Body of pancreas (tissue), 4 donors: ENCODE data around the gene FBXW8. TPM values are rescaled to one million over a fixed set of nuclear protein-coding genes. Genes with fewer than 3 reads are reported as not detected.

ENCODE experiments used
- ATAC-seq: fragments of 150-250 bp; one replicate; pipeline ENCODE4 v1.9.1; 2016
- DNase-seq, 4 donors: peaks; one replicate each; pipeline ENCODE4 v3.0.0-alpha.2; 2019
- H3K27ac ChIP-seq, 4 donors: fragments of 200-600 bp; sonication (generic); 1 replicate in 3 of 4; 2 replicates in 1 of 4; pipeline versions ENCODE4 v1.5.1 to v1.6.1; 2016 to 2019; ENCODE audit warnings: mild to moderate bottlenecking in 1 of 4, mixed read lengths in 1 of 4, moderate library complexity in 1 of 4
- H3K27me3 ChIP-seq, 2 donors: fragments of 200-600 bp; sonication (generic); one replicate each; pipeline ENCODE4 v1.6.0; 2016; ENCODE audit warnings: mild to moderate bottlenecking in 1 of 2
- H3K36me3 ChIP-seq, 2 donors: fragments of 200-600 bp; sonication (generic); replicated peaks in 1 of 2; 2 replicates each; pipeline ENCODE4 v1.5.1; 2016; ENCODE audit warnings: low read depth in 2 of 2; ENCODE audit not compliant: insufficient read depth in 1 of 2
- H3K4me1 ChIP-seq: fragments of 200-600 bp; sonication (generic); one replicate; pipeline ENCODE4 v1.6.0; 2016
- H3K4me3 ChIP-seq, 2 donors: fragments of 200-600 bp; sonication (generic); 1 replicate in 1 of 2; 2 replicates in 1 of 2; pipeline ENCODE4 v1.5.1; 2016 to 2019
- H3K9me3 ChIP-seq, 3 donors: fragments of 200-600 bp; sonication (generic); 1 replicate in 2 of 3; 2 replicates in 1 of 3; pipeline ENCODE4 v1.5.1; 2016
- CTCF ChIP-seq, 7 experiments: fragments of 450-650 bp in 4 of 7; fragments of 200-600 bp in 3 of 7; sonication (generic) in 3 of 7; IDR thresholded peaks; one replicate each; pipeline ENCODE4 v1.5.1; 2016 to 2019; ENCODE audit warnings: antibody characterized with exemption in 7 of 7
- POLR2A ChIP-seq, 3 donors: fragments of 450-650 bp; IDR thresholded peaks; one replicate each; pipeline ENCODE4 v1.6.1; 2016; ENCODE audit warnings: antibody characterized with exemption in 3 of 3, mild to moderate bottlenecking in 2 of 3
- WGBS, 2 donors: methylation state at CpG; one replicate each; pipeline ENCODE4 v1.1.5; 2017; 5-methylcytosine and 5-hydroxymethylcytosine counted together
- intact Hi-C: fragments of 100-400 bp; cut with DNase I; formaldehyde crosslinking; loops from one replicate; pipeline ENCODE4 v1.15.1; 2023
- total RNA-seq, 2 donors: library from RNA; depleted of rRNA; stranded (reverse); fragments of >200 nt; gene quantifications; one replicate each; pipeline ENCODE4 v1.1.0, GENCODE V29; 2016

The FBXW8 gene
- total RNA-seq, 2 donors from 2014 or later = 12.7 to 35.3 TPM

GRCh38 chr12:117031843-117032592 lies 121.3 kb downstream of the FBXW8 start:
- peak in 2 of 4 donors; percentile 38 to 39 for DNase-seq
- H3K4me1 ChIP-seq = peaks cover 64% of the 10 kb centered on the region
- no peak for ATAC-seq

GRCh38 chr12:117032593-117033381 lies 122.0 kb downstream of the FBXW8 start:
- peak in 1 of 7 experiments; percentile 6 for TF ChIP-seq CTCF (IDR thresholded peaks at IDR 0.05)
- TF ChIP-seq POLR2A (IDR thresholded peaks at IDR 0.05) = peak; percentile 43 to 64 (median 55)
- Histone ChIP-seq H3K4me3 (no peak overlapping the region), H3K9me3 (no peaks in the 10 kb centered on the region), H3K4me1 (peaks cover 64% of the 10 kb centered on the region), H3K36me3 (no peaks in the 10 kb centered on the region), H3K27me3 (no peaks in the 10 kb centered on the region), H3K27ac (peak overlapping the region; percentile 80 to 86 (median 82))
- intact Hi-C loops = no loop called here
- DNase-seq = peak; percentile 82 to 90 (median 86)
- peak; percentile 85 for ATAC-seq
- WGBS, 2 donors = 41 to 57% methylated on average over 15 to 34 of the region's 34 CpGs

More at GRCh38 chr12:117031843-117032592, 121.3 kb downstream of the FBXW8 start:
- no peaks in the 10 kb centered on the region for H3K36me3 ChIP-seq
- peak overlapping the region; percentile 80 to 86 (median 82) for H3K27ac ChIP-seq
- no peaks in the 10 kb centered on the region for H3K27me3 ChIP-seq
- 66 to 67% methylated on average over 17 of the region's 17 CpGs for WGBS, 2 donors
- H3K9me3 ChIP-seq = no peaks in the 10 kb centered on the region
- intact Hi-C loops = no loop called here
- TF ChIP-seq POLR2A (IDR thresholded peaks at IDR 0.05) = no peak
- no peak for TF ChIP-seq CTCF (IDR thresholded peaks at IDR 0.05)
- no peak overlapping the region for H3K4me3 ChIP-seq

GRCh38 chr12:117033382-117034221 lies 122.9 kb downstream of the FBXW8 start:
- Histone ChIP-seq H3K4me1 (peaks cover 58% of the 10 kb centered on the region), H3K4me3 (no peak overlapping the region), H3K27ac (peak overlapping the region; percentile 80 to 86 (median 82)), H3K9me3 (no peaks in the 10 kb centered on the region), H3K27me3 (no peaks in the 10 kb centered on the region), H3K36me3 (no peaks in the 10 kb centered on the region)
- WGBS, 2 donors = 33 to 36% methylated on average over 11 to 24 of the region's 24 CpGs
- ATAC-seq (peak; percentile 74), DNase-seq (peak; percentile 76 to 87 (median 86))
- intact Hi-C loops = no loop called here
- peak in 2 of 3 donors; percentile 23 to 24 for TF ChIP-seq POLR2A (IDR thresholded peaks at IDR 0.05)
- TF ChIP-seq CTCF (IDR thresholded peaks at IDR 0.05) = no peak

- peaks cover 57% of the 10 kb centered on the region for H3K4me1 ChIP-seq
- H3K4me3 ChIP-seq = no peak overlapping the region
- H3K27me3 ChIP-seq = no peaks in the 10 kb centered on the region
- intact Hi-C loops = no loop called here
- no peaks in the 10 kb centered on the region for H3K36me3 ChIP-seq
- no peak for TF ChIP-seq CTCF (IDR thresholded peaks at IDR 0.05)
- no peak for TF ChIP-seq POLR2A (IDR thresholded peaks at IDR 0.05)
- WGBS, 2 donors = 30 to 38% methylated on average over 10 of the region's 10 CpGs
- peak overlapping the region; percentile 80 to 86 (median 82) for H3K27ac ChIP-seq
- H3K9me3 ChIP-seq = no peaks in the 10 kb centered on the region
- peak in 1 of 4 donors; percentile 7 for DNase-seq
- ATAC-seq = no peak
Observed at GRCh38 chr12:117034249-117034648, 123.5 kb downstream of the FBXW8 start.
